Measurements from ENCODE around the gene CDAN1. TPM values are rescaled to one million over a fixed set of nuclear protein-coding genes. Genes with fewer than 3 reads are reported as not detected.

Gene CDAN1
- total and polyA plus RNA-seq, 2 of the 8 experiments (the other 6 are each of a cell fraction or from before 2014, with no cell fraction given), result 4.5 to 18.6 TPM

DNA sequence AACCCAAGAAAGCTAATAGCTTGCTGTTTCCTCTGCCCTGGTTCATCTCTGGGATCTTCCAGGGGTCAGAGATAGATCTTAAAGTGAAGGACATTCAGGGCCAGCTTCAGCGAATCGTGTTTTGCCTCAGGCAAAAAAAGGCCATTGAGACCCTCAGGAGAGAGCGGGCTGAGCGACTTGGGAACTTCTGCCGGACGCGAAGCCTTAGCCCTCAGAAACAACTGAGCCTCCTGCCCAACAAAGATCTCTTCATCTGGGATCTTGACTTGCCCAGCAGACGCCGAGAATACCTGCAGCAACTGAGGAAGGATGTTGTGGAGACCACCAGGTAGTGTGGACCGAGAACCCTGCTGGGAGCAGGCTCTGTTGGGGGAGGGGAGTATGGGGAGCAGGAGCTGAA lies 42.5 kb downstream of the CDAN1 start (continued):
- TF ChIP-seq, protein P1, sequence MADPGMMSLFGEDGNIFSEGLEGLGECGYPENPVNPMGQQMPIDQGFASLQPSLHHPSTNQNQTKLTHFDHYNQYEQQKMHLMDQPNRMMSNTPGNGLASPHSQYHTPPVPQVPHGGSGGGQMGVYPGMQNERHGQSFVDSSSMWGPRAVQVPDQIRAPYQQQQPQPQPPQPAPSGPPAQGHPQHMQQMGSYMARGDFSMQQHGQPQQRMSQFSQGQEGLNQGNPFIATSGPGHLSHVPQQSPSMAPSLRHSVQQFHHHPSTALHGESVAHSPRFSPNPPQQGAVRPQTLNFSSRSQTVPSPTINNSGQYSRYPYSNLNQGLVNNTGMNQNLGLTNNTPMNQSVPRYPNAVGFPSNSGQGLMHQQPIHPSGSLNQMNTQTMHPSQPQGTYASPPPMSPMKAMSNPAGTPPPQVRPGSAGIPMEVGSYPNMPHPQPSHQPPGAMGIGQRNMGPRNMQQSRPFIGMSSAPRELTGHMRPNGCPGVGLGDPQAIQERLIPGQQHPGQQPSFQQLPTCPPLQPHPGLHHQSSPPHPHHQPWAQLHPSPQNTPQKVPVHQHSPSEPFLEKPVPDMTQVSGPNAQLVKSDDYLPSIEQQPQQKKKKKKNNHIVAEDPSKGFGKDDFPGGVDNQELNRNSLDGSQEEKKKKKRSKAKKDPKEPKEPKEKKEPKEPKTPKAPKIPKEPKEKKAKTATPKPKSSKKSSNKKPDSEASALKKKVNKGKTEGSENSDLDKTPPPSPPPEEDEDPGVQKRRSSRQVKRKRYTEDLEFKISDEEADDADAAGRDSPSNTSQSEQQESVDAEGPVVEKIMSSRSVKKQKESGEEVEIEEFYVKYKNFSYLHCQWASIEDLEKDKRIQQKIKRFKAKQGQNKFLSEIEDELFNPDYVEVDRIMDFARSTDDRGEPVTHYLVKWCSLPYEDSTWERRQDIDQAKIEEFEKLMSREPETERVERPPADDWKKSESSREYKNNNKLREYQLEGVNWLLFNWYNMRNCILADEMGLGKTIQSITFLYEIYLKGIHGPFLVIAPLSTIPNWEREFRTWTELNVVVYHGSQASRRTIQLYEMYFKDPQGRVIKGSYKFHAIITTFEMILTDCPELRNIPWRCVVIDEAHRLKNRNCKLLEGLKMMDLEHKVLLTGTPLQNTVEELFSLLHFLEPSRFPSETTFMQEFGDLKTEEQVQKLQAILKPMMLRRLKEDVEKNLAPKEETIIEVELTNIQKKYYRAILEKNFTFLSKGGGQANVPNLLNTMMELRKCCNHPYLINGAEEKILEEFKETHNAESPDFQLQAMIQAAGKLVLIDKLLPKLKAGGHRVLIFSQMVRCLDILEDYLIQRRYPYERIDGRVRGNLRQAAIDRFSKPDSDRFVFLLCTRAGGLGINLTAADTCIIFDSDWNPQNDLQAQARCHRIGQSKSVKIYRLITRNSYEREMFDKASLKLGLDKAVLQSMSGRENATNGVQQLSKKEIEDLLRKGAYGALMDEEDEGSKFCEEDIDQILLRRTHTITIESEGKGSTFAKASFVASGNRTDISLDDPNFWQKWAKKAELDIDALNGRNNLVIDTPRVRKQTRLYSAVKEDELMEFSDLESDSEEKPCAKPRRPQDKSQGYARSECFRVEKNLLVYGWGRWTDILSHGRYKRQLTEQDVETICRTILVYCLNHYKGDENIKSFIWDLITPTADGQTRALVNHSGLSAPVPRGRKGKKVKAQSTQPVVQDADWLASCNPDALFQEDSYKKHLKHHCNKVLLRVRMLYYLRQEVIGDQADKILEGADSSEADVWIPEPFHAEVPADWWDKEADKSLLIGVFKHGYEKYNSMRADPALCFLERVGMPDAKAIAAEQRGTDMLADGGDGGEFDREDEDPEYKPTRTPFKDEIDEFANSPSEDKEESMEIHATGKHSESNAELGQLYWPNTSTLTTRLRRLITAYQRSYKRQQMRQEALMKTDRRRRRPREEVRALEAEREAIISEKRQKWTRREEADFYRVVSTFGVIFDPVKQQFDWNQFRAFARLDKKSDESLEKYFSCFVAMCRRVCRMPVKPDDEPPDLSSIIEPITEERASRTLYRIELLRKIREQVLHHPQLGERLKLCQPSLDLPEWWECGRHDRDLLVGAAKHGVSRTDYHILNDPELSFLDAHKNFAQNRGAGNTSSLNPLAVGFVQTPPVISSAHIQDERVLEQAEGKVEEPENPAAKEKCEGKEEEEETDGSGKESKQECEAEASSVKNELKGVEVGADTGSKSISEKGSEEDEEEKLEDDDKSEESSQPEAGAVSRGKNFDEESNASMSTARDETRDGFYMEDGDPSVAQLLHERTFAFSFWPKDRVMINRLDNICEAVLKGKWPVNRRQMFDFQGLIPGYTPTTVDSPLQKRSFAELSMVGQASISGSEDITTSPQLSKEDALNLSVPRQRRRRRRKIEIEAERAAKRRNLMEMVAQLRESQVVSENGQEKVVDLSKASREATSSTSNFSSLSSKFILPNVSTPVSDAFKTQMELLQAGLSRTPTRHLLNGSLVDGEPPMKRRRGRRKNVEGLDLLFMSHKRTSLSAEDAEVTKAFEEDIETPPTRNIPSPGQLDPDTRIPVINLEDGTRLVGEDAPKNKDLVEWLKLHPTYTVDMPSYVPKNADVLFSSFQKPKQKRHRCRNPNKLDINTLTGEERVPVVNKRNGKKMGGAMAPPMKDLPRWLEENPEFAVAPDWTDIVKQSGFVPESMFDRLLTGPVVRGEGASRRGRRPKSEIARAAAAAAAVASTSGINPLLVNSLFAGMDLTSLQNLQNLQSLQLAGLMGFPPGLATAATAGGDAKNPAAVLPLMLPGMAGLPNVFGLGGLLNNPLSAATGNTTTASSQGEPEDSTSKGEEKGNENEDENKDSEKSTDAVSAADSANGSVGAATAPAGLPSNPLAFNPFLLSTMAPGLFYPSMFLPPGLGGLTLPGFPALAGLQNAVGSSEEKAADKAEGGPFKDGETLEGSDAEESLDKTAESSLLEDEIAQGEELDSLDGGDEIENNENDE (IDR thresholded peaks at IDR 0.05; ENCODE audit: insufficient replicate concordance, low read length), result no peak
- TF ChIP-seq RAD21 (IDR thresholded peaks at IDR 0.05 in 1 of 2, conservative IDR thresholded peaks at IDR 0.05 in 1 of 2; ENCODE audit: low read depth in 2 of 2, low read length in 2 of 2), result no peak
- no peak for TF ChIP-seq KDM1A (IDR thresholded peaks at IDR 0.05; ENCODE audit: borderline replicate concordance, low read length)
